Measurements from ENCODE around the gene ATP11A.

ATP11A gene

GRCh38 chr13:112726016-112726767 lies 36.4 kb downstream of the ATP11A start:
- Mint-ChIP-seq H3K9me3 (no peaks in the 10 kb centered on the region), H3K27ac (peak overlapping the region; percentile 31), H3K36me3 (peaks cover 3 to 12% of the 10 kb centered on the region in 2 donors), H3K4me1 (peaks cover 18 to 20% of the 10 kb centered on the region in 2 donors), H3K4me3 (no peak overlapping the region), H3K27me3 (no peaks in the 10 kb centered on the region)
- no peak for DNase-seq
- ATAC-seq (replicated peaks): peak; percentile 41 to 42

- DNase-seq (no peak), ATAC-seq (replicated peaks) (no peak)
- Mint-ChIP-seq H3K36me3 (peaks cover 3 to 16% of the 10 kb centered on the region in 2 donors), H3K27me3 (no peaks in the 10 kb centered on the region), H3K4me1 (peaks cover 18 to 19% of the 10 kb centered on the region in 2 donors), H3K27ac (no peak overlapping the region), H3K4me3 (no peak overlapping the region), H3K9me3 (no peaks in the 10 kb centered on the region)
Observed at GRCh38 chr13:112727581-112727980, 37.7 kb downstream of the ATP11A start.

GRCh38 chr13:112728375-112729126 lies 38.7 kb downstream of the ATP11A start:
- no peak for ATAC-seq (replicated peaks)
- no peak overlapping the region for H3K4me3 Mint-ChIP-seq

GRCh38 chr13:112729408-112729807 lies 39.6 kb downstream of the ATP11A start:
- no peaks in the 10 kb centered on the region for H3K27me3 Mint-ChIP-seq
- no peak for ATAC-seq (replicated peaks)

More at GRCh38 chr13:112728375-112729126, 38.7 kb downstream of the ATP11A start:
- H3K27ac Mint-ChIP-seq: no peak overlapping the region
- DNase-seq: no peak
- H3K4me1 Mint-ChIP-seq: peaks cover 18 to 23% of the 10 kb centered on the region in 2 donors
- peaks cover 3 to 16% of the 10 kb centered on the region in 2 donors for H3K36me3 Mint-ChIP-seq
- H3K27me3 Mint-ChIP-seq: no peaks in the 10 kb centered on the region
- no peaks in the 10 kb centered on the region for H3K9me3 Mint-ChIP-seq

GRCh38 chr13:112730157-112730671 lies 40.4 kb downstream of the ATP11A start:
- no peaks in the 10 kb centered on the region for H3K27me3 Mint-ChIP-seq
- no peak for ATAC-seq (replicated peaks)

More at GRCh38 chr13:112729408-112729807, 39.6 kb downstream of the ATP11A start:
- Mint-ChIP-seq H3K4me1 (peaks cover 18 to 30% of the 10 kb centered on the region in 2 donors), H3K36me3 (peaks cover 2 to 9% of the 10 kb centered on the region in 2 donors), H3K4me3 (no peak overlapping the region), H3K9me3 (no peaks in the 10 kb centered on the region), H3K27ac (no peak overlapping the region)
- no peak for DNase-seq

GRCh38 chr13:112731667-112732616 lies 42.1 kb downstream of the ATP11A start:
- H3K9me3 Mint-ChIP-seq: no peaks in the 10 kb centered on the region
- ATAC-seq (replicated peaks) (no peak), DNase-seq (no peak)
- peaks cover 5 to 12% of the 10 kb centered on the region in 2 donors for H3K4me1 Mint-ChIP-seq
- no peak overlapping the region for H3K4me3 Mint-ChIP-seq
- H3K27me3 Mint-ChIP-seq: no peaks in the 10 kb centered on the region
- peaks cover 0 to 9% of the 10 kb centered on the region in 2 donors for H3K36me3 Mint-ChIP-seq
- H3K27ac Mint-ChIP-seq: no peak overlapping the region

More at GRCh38 chr13:112730157-112730671, 40.4 kb downstream of the ATP11A start:
- H3K9me3 Mint-ChIP-seq: no peaks in the 10 kb centered on the region
- peaks cover 2 to 7% of the 10 kb centered on the region in 2 donors for H3K36me3 Mint-ChIP-seq
- peaks cover 13 to 26% of the 10 kb centered on the region in 2 donors for H3K4me1 Mint-ChIP-seq
- no peak for DNase-seq
- H3K27ac Mint-ChIP-seq: no peak overlapping the region
- H3K4me3 Mint-ChIP-seq: no peak overlapping the region

- no peak overlapping the region for H3K4me3 Mint-ChIP-seq
- H3K36me3 Mint-ChIP-seq: peaks cover 0 to 10% of the 10 kb centered on the region in 2 donors
- H3K4me1 Mint-ChIP-seq: peaks cover 5 to 12% of the 10 kb centered on the region in 2 donors
- no peak overlapping the region for H3K27ac Mint-ChIP-seq
- ATAC-seq (replicated peaks) (no peak), DNase-seq (no peak)
- H3K9me3 Mint-ChIP-seq: no peaks in the 10 kb centered on the region
- no peaks in the 10 kb centered on the region for H3K27me3 Mint-ChIP-seq
Observed at GRCh38 chr13:112732679-112733078, 42.8 kb downstream of the ATP11A start.

GRCh38 chr13:112733112-112733511 lies 43.3 kb downstream of the ATP11A start:
- no peak overlapping the region for H3K27ac Mint-ChIP-seq
- peaks cover 5 to 12% of the 10 kb centered on the region in 2 donors for H3K4me1 Mint-ChIP-seq
- no peaks in the 10 kb centered on the region for H3K27me3 Mint-ChIP-seq
- peaks cover 0 to 10% of the 10 kb centered on the region in 2 donors for H3K36me3 Mint-ChIP-seq
- no peaks in the 10 kb centered on the region for H3K9me3 Mint-ChIP-seq
- no peak for DNase-seq
- ATAC-seq (replicated peaks): no peak
- no peak overlapping the region for H3K4me3 Mint-ChIP-seq

GRCh38 chr13:112733661-112734379 lies 44.0 kb downstream of the ATP11A start:
- H3K9me3 Mint-ChIP-seq: no peaks in the 10 kb centered on the region
- peaks cover 0 to 10% of the 10 kb centered on the region in 2 donors for H3K36me3 Mint-ChIP-seq
- peaks cover 5 to 12% of the 10 kb centered on the region in 2 donors for H3K4me1 Mint-ChIP-seq
- ATAC-seq (replicated peaks): no peak
- no peak overlapping the region for H3K4me3 Mint-ChIP-seq
- DNase-seq: no peak
- H3K27me3 Mint-ChIP-seq: no peaks in the 10 kb centered on the region
- H3K27ac Mint-ChIP-seq: no peak overlapping the region

GRCh38 chr13:112734696-112735547 lies 45.1 kb downstream of the ATP11A start:
- ATAC-seq (replicated peaks) (no peak), DNase-seq (no peak)
- Mint-ChIP-seq H3K27ac (no peak overlapping the region), H3K36me3 (peaks cover 0 to 15% of the 10 kb centered on the region in 2 donors), H3K4me1 (peaks cover 3 to 12% of the 10 kb centered on the region in 2 donors), H3K4me3 (no peak overlapping the region), H3K27me3 (no peaks in the 10 kb centered on the region), H3K9me3 (no peaks in the 10 kb centered on the region)

- no peak for DNase-seq
- Mint-ChIP-seq H3K36me3 (peaks cover 0 to 15% of the 10 kb centered on the region in 2 donors), H3K27ac (no peak overlapping the region), H3K4me3 (no peak overlapping the region), H3K27me3 (no peaks in the 10 kb centered on the region), H3K9me3 (no peaks in the 10 kb centered on the region), H3K4me1 (peaks cover 3 to 14% of the 10 kb centered on the region in 2 donors)
- ATAC-seq (replicated peaks): no peak
Observed at GRCh38 chr13:112735791-112736190, 46.0 kb downstream of the ATP11A start.

GRCh38 chr13:112737294-112737693 lies 47.5 kb downstream of the ATP11A start:
- no peak for ATAC-seq (replicated peaks)
- no peak overlapping the region for H3K27ac Mint-ChIP-seq

More at GRCh38 chr13:112737294-112737693, 47.5 kb downstream of the ATP11A start:
- DNase-seq: no peak
- no peak overlapping the region for H3K4me3 Mint-ChIP-seq
- H3K36me3 Mint-ChIP-seq: peaks cover 2 to 10% of the 10 kb centered on the region in 2 donors
- no peaks in the 10 kb centered on the region for H3K27me3 Mint-ChIP-seq
- no peaks in the 10 kb centered on the region for H3K9me3 Mint-ChIP-seq
- H3K4me1 Mint-ChIP-seq: peaks cover 5 to 26% of the 10 kb centered on the region in 2 donors
